HG03457 (cell line): Measurements from ENCODE around the gene EIF1B.

Source experiments
- ATAC-seq: cut with Tn5 transposase; IDR thresholded peaks from one replicate; pipeline ENCODE4 v1.9.1; 2021; ENCODE audit warnings: moderate number of reproducible peaks; ENCODE audit not compliant: unreplicated experiment

Gene EIF1B

DNA sequence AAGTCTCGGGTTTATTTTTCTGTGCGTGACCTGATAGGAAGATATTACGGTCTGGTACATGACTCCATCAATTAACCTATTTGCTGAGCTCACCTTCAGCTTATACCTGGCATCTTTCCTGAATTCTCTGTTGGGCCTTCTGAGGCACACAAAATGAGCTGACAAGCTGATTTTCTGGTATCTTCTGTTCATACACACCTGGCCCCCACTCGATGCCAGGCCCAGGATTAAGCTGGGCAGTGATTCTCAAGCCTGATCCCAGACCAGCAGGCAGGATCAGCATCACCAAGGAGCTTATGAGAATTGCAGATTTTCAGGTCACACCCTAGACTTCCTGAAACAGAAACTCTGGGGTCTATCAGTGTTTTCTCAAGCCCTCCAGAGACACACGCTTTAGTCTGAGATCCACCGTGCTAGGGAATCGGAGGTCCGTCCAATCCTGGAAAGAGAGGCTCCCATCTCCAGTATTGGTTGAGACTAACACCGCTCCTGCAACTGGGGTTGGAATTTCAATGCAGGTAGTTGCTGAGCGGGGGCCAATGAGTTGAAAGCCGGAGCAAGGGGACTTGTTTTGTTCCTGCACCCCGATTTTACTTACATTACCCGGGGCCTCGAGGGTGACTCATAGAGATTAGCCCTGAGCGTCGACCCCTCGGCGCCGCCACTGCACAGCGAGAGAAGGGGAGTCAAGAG, 636 bp upstream of the EIF1B start:
- ATAC-seq: no peak

DNA sequence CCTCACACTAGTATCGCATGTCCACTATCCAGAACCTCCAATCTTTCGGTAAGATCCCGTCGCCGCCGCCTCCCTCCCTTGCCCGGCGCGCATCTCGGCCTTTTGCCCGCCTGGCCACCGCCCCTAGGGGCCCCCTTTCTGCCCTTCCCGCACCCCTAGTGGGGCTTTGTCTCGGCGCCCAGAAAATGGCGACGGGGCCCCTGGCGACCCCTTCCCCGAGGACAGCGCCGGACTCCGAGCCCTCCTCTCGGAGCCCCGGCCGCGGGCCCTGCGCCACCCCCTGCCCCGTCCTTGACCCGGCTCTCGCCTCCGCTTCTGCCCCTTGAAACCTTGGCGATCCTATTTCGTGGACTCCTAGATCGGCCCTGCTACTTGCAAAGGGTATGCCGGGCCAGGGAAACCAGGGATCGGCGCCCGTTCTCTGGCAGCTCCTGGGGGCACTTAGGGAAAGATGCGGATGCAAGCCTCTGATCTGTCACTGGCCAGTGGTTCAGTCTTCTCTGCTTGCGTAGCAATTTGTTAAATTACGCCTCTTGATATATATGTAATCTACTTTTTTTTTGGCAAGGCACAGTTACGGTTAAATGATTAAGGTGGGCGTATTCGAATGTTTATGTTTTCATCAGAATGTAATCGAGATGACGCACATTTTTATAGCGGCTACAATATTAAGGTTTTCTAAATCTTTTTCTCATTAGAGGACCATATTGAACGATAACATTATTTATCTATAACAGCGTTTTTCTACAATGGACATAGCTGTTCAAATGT, 603 bp downstream of the EIF1B start:
- peak; percentile 18 for ATAC-seq

DNA sequence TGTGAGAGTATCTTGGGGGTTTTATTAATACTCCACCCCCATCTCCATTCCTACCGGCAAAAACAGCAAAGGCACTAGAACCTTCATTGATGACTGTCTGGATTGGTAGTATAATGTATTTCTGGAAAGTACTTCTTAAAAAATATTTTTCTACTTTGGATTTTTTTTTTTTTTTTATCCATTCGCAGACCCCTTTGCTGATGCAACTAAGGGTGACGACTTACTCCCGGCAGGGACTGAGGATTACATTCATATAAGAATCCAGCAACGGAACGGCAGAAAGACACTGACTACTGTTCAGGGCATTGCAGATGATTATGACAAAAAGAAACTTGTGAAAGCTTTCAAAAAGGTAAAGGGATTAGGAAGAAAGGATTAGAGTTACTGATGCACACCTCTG, 1.2 kb downstream of the EIF1B start:
- no peak for ATAC-seq

DNA sequence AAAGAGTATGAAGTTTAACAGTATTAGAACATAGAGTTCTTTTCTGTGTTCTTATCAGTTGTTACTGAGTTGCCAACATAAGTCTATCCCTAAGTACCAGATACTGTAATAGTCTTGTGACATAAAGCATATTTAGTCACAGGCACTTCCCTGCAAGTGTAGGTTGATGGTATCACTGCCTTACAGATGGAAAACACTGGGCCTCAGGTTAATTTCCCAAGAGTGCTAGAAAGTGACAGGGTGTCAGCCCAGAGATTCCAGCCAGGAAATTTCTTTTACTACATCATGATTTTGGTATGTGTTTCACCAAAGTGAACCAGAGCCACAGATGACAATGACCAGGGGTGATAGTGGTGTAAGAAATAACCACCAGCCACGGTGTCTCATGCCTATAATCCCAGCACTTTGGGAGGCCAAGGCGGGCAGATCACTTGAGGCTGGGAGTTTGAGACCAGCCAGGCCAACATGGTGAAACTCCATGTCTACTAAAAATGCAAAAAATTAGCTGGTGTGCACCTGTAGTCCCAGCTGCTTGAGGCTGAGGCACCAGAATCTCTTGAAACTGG, 3.2 kb downstream of the EIF1B start:
- ATAC-seq: no peak

DNA sequence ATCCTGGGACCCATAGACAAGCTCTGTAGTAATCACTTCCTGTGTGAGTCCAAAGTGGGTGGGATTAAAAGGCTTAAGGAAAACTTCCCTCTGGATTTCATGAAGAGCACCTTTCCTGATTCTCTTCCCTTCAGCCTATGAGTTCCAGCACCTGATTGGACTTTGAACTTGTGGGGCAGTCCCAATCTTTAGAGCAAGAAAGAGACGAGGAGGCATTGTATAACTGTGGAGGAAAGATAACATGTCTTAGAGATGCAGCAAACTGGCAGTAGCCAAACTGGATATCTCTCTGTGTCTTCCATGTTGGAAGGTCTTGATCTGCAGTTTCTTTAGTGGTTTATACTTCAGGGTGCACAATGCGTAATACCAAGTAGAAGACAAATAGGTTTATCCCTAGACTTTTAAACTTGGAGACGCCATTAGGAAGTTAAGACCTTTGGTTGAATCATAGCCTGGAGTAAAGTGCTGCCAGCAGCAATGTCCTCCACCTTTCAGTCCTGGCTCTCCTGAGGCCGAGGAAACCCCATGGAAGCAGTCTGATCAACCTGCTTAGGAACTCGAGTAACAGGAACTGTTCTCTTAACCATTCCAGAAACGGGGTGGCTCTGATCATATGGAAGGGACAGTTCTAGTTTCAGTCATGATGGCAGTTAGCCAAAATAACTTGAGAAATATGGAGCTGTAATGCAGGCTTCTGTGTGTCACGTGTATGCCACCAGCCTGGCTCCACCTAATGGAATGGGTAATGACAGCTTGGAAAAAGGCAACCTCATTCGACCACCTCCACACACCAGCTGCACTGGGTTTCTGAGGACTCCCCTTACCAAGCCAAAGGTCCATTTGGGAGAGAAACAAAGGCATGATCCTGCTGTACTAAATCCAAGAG, 4.7 kb downstream of the EIF1B start:
- no peak for ATAC-seq

DNA sequence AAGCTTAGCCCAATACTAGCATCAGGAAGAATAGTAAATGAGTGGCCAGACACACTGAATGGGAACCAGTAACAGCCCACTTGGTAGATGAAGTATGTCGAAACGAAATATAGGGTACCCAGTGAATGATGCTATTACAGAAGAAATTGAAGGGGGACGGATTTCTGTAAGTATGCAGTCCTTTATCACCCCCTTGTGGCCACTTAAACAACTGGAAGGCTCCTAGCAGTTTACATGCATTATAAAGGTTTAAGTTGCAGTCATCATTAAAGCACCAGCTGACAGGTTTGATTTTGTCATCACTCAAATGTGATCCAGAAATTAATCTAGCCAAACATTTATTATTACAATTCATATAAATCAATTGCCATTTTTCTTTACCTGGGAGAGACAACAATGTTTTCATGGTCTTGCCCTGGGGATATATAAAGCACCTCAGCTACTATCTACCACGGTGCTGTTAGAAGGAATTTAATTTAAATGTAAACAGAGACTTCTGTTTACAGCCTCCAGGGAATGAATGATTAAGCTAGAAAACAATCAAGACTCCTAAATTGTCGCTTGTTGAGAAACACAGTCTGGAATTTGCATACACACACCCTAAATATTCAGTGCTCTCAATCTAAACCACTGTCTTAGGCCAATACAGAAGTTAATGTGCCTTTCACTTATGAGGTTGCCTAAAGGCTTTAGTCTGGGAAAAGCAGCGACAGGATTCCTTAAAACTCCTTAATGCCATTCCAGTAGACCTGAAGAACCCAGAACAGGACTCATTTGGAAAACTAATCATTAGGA, 7.8 kb downstream of the EIF1B start:
- no peak for ATAC-seq

DNA sequence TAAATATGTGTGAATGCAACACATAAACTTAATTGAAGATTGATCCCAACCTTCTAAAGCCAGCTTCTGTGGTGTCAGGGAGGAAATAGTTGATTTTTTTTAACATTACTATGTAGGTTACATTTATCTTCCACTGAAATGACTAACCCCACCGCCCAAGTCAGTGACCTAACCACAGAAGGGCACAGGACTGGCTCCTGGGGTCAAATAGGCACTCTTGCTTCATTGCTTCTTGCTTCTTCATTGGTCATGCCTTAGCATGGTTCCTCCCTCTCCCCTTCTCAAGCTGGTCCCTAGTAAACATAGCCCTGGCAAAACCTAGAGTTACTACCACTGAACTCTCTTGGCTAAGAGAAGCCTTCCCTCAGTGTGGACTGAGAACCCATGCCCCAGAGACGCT, 12.3 kb downstream of the EIF1B start:
- ATAC-seq: no peak

DNA sequence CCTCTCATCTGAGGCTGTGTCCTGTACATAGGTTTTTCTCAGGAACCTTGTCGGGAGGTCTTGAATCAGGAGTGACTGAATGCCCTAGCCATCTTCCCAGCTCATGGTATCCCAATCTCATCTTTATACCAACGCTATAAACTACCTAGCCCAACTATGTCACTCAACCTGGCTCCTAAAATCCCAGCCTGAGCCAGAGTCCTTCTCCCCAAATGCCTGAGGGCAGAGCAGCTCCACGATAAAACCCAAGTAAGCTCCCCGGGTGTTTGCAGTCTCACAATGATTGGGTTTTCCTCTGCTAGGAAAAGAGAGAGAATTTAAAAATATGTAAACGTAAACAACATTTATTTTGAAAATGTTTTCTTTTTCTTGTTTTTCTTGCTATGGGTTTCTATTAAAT, 14.4 kb downstream of the EIF1B start:
- ATAC-seq: no peak

DNA sequence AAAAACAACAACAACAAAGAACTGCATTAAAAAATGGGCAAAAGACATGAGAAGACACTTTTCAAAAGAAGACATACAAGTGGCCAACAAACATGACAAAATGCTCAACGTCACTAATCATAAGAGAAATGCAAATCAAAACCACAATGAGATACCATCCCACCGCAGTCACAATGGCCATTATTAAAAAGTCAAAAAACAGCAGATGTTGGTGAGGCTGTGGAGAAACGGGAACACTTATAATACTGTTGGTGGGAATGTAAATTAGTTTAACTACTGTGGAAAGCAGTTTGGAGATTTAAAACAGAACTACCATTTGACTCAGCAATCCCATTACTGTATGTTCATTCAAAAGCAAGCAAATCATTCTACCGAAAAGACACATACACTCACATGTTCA, 15.1 kb downstream of the EIF1B start:
- ATAC-seq: no peak

DNA sequence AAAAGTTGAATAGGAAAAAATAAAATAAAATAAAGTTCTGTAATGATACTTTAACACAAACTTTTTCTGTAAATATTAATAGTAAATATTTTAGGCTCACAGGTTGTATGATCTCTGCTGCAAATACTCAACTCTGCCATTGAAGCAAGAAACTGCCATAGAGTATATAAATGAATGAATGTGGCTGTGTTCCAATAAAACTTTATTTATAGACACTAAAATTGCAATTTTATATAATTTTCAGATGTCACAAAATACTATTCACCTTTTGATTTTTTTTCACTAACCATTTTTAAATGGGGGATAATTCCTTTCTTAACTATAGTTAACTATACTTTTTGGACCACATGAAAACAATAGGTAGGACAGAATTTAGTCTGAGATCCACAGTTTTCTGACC, 16.0 kb downstream of the EIF1B start:
- no peak for ATAC-seq

DNA sequence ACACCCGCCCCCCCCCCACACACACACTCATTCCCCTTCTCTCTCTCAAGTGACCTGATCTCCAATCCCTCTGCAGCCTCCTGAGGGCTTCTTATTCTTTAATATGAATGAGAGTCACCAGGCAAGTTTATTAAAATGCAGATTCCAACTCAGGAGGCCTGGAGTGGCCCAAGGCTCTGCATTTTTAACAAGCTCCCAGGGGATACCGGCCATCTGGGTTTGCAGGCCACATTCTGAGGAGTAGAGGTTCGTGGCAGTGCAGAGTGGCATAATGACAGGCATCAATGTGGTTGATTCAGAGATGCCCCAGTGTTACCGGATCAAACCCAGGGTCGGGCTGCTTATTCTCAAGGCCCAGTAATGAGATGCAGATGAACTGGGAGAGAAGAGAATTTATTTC, 18.9 kb downstream of the EIF1B start:
- ATAC-seq: no peak

DNA sequence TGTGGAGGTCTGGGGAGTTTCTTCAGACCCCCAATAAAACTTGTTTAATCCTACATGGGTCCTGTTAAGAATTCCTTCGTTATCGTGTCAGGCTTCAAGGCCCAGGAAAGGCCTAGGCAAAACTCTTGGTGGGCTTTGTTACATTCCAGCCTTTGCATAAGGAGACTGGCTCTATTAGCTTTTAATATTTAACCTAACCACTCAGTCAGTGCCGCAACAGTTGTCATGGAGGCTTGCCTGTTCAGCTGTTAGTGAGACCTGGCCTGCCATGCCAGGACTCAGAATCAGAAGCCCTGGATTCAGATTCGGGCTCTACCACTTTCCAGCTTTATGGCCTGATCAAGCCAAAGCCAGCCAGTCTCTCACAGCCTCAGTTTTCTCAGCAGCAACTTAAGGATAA, 19.6 kb downstream of the EIF1B start:
- no peak for ATAC-seq

DNA sequence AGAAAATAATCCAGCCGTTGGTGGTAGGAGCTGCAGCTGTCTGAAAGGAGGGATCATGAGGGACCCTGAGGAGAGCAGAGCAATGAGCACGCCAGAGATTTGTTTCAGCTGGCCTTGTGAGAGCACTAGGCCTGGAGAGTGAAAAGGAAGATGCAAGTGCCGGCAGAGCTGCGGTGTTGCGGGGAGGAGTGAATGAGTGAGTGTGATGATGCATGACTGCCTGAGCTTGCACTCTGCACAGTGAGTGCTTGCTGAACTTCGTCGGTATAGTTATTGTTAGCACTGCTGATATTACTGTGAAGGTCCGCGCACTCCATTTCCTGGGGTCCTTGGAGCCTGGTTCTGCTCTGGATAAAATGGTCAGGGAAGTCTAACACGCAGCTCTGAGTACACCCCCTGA, 23.2 kb downstream of the EIF1B start:
- no peak for ATAC-seq

DNA sequence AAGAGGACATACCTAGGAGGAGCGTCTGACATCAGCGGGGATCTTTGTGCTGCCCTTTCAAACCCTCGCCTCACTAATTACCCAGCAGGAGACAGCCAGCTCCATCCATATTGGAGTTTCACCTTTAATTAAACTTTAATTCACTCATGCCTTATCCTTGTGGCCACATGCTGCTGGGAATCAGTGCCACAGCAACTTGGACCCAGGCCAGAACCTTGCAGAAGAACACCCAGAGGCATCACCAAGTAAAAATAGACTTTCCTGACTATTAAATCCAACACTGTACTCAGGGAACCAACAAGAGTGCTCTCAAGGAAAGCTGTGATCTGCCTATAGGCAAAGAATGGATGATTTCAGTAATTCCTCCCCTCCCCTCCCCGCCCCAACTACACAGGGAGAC, 23.9 kb downstream of the EIF1B start:
- ATAC-seq: no peak

DNA sequence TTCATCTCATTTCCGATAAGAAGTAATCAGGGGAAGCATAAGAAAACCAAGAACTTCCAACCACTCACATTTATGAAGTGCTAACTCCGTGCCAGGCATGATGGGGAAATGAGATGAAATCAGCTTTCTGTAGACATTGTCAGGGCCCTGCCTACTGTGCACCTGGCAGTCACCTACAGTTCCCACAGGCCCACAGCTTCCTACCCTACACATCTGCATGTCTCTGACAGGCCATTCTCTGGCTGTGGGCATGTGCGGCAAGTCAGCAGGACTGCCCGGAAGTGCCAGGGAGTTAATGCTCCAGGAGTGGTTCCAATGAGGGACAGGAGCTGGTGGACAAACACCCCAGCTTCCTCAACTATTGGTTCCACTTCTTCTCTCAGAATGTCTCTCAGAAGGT, 24.3 kb downstream of the EIF1B start:
- no peak for ATAC-seq

DNA sequence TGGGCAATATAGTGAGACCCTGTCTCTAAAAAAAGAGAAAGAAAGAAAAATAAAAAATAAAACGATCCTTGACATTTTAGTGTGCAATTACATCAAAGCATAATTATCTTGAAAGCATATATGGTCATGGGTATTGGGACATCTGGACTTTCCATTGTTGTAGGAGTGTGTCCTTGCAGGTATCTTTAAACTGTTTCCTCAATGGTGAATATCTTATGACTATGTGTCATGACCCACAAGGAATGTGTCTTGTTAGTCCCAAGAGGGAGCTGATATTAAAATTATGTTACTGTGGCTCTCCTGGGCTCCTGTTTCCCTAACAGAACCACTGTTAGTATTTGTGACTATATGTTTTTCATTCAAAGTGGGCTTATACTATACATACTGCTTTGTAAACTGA, 26.6 kb downstream of the EIF1B start:
- ATAC-seq: no peak

DNA sequence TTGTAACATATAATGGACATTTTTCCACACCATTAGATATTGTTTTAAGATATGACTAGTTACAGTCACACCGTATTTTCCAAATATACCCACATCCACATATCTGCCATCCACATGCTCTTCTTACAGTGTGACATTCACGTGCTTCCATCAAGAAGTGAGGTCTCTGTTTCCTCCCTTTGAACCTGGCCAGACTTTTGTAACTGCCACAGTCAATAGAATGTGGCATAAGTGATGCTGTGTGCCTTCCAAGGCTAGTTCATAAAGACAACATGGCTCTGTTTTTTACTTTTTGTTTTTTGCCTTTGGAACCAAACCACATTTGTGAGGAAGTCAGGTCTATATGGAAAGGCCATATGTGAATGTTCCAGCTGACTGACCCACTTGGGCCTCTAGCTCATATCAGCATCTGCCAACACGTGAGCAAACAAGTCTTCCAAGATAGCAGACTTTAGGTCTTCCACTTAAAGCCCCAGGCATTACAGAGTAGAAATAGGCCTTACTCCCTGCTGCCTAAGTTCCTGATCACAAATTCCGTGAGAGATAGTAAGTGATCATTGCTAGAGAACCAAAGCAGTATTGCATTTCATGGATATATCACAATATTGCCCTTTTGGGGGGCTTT, 27.1 kb downstream of the EIF1B start:
- no peak for ATAC-seq

DNA sequence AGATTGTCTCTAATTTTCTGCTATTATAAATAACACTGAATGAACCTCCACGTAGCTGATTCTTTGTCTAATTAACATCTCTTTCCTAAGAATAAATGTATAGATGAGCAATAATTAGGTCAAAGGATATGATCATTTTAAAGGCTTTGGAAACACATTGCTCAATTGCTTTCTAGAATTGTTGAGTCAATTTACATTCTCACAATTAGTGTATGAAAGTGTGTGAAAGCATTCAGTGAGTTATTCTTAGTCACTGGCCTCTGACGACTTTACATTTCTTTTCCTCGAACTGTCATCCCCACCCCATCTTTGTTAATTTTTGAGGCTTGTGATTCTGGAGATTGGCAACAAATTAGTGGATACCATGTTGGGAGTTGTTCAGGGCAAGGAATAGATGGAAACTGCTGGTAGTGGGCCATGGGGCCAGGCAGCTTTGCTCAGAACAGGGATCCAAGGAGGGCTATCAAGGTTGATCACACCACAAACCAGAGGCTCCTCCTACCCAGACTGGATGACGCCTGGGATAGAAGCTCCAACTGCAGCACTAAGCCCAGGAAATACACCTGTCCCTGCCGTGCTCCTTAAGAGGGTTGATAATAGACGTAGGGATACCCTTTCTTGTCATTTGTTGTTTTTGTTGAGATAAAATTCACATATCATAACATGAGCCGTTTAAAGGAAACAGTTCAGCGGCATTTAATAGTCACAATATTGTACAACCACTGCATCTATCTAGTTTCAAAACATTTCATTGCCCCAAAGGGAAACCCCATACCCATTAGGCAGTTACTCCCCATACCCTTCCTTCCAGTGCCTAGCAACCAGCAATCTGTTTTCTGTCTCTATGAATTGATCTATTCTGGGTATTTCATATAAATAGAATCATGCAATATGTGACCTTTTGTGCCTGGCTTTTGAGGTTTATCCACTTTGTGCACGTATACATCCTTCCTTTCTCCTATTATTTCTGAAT, 27.9 kb downstream of the EIF1B start:
- no peak for ATAC-seq

DNA sequence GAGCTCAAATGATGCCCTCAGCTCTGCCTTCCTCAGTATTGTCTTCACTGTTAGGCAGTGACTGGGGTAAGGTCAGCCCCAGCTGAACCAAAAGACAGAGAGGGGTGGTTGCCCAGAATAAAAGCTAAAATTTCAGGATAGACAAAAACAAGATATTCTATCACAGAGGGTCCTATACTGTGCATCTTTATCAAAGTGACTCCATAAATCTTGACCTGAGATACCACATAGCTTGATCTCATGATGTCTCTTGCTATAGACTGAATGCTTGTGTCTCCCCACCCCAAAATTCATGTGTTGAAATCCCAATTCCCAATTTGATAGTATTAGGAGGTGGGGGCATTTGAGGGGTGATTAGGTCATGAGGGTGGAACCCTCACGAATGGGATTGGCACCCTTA, 30.4 kb downstream of the EIF1B start:
- no peak for ATAC-seq
